ENCODE measurements around the gene CIART.

DNA sequence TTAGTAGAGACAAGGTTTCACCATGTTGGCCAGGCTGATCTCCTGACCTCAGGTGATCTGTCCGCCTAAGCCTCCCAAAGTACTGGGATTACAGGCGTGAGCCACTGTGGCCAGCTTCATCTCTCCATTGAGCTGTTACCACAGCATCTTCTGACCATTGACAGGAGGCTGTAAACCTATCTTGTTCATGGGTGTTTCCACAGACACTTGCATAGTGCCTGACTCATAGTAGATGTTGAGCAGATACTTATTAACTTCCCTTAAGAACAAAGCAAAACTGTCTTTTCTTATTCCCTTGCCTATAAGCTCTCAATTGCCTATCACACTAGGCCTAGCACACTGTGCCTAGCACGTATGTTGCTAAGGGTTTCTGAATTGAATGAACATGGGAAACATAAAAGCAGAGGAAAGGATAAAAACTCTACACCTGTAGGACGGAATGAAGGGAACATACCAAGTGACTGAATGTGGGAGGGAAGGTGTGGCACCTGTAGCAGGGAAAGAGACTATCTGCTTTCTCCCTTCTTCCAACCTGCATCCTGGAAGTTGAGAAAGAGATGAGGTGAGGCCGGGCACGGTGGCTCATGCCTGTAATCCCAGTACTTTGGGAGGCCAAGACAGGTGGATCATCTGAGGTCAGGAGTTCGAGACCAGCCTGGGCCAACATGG, 10.9 kb upstream of the CIART start:
- TF ChIP-seq, protein P1, sequence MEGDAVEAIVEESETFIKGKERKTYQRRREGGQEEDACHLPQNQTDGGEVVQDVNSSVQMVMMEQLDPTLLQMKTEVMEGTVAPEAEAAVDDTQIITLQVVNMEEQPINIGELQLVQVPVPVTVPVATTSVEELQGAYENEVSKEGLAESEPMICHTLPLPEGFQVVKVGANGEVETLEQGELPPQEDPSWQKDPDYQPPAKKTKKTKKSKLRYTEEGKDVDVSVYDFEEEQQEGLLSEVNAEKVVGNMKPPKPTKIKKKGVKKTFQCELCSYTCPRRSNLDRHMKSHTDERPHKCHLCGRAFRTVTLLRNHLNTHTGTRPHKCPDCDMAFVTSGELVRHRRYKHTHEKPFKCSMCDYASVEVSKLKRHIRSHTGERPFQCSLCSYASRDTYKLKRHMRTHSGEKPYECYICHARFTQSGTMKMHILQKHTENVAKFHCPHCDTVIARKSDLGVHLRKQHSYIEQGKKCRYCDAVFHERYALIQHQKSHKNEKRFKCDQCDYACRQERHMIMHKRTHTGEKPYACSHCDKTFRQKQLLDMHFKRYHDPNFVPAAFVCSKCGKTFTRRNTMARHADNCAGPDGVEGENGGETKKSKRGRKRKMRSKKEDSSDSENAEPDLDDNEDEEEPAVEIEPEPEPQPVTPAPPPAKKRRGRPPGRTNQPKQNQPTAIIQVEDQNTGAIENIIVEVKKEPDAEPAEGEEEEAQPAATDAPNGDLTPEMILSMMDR (IDR thresholded peaks at IDR 0.05) = no peak
- TF ChIP-seq POLR2A (IDR thresholded peaks at IDR 0.05) = no peak
- TF ChIP-seq EP300 (IDR thresholded peaks at IDR 0.05) = no peak

Measured in upper lobe of left lung (tissue), 4 donors.